Naive B cell (primary cell): ENCODE data around the gene ST14. TPM values are rescaled to one million over a fixed set of nuclear protein-coding genes. Genes with fewer than 3 reads are reported as not detected.
"Not testable (repeated sequence)": the region's sequence is repeated elsewhere in the genome, so short reads cannot be mapped to it uniquely, and the experiment has no call there.

Experiments
- ATAC-seq, 2 donors: fragments of 150-1000 bp; cut with Tn5 transposase; 2 replicates each; pipeline ENCODE4 v1.10.0; 2021; ENCODE audit warnings: low read depth in 2 of 2, mild to moderate bottlenecking in 2 of 2, moderate library complexity in 2 of 2
- DNase-seq: peaks from one replicate; pipeline ENCODE4 v3.0.0; 2022
- H3K27ac Mint-ChIP-seq, 6 donors: one replicate each; pipeline ENCODE4 v1.8.0; 2020 to 2022; ENCODE audit warnings: mild to moderate bottlenecking in 6 of 6, mixed read lengths in 6 of 6, moderate library complexity in 5 of 6, inconsistent platforms in 2 of 6
- H3K27me3 Mint-ChIP-seq, 3 donors: one replicate each; pipeline ENCODE4 v1.8.0; 2021 to 2022; ENCODE audit warnings: mixed read lengths in 3 of 3, mild to moderate bottlenecking in 1 of 3
- H3K36me3 Mint-ChIP-seq, 2 donors: one replicate each; pipeline ENCODE4 v1.8.0; 2020 to 2022; ENCODE audit warnings: mixed read lengths in 2 of 2, inconsistent platforms in 1 of 2, mild to moderate bottlenecking in 1 of 2
- H3K4me1 Mint-ChIP-seq, 3 donors: one replicate each; pipeline ENCODE4 v1.8.0; 2020 to 2022; ENCODE audit warnings: mixed read lengths in 3 of 3, inconsistent platforms in 1 of 3, mild to moderate bottlenecking in 1 of 3, moderate library complexity in 1 of 3
- H3K4me3 Mint-ChIP-seq, 8 donors: one replicate each; pipeline ENCODE4 v1.8.0; 2020 to 2022; ENCODE audit warnings: mild to moderate bottlenecking in 8 of 8, mixed read lengths in 8 of 8, moderate library complexity in 8 of 8, inconsistent platforms in 2 of 8
- H3K9me3 Mint-ChIP-seq, 7 donors: one replicate each; pipeline ENCODE4 v1.8.0; 2020 to 2022; ENCODE audit warnings: mixed read lengths in 7 of 7, mild to moderate bottlenecking in 5 of 7, inconsistent platforms in 2 of 7, moderate library complexity in 1 of 7
- polyA plus RNA-seq, 6 donors: library from polyadenylated mRNA; unstranded; fragments of 300-500 nt; fragmentation: Illumina TruSeq; gene quantifications; one replicate each; pipeline ENCODE4 v1.2.3, GENCODE V29; 2021; ENCODE audit warnings: low read depth in 6 of 6

The ST14 gene
- polyA plus RNA-seq, 6 donors from 2014 or later, result 13.4 to 38.8 (median 20.0) TPM

GRCh38 chr11:130223291-130223971 is 63.8 kb downstream of the ST14 start:
- Mint-ChIP-seq H3K4me1 (peaks cover 0 to 6% (median 0%) of the 10 kb centered on the region in 3 donors), H3K9me3 (no peaks in the 10 kb centered on the region), H3K36me3 (no peaks in the 10 kb centered on the region), H3K27me3 (no peaks in the 10 kb centered on the region), H3K4me3 (peak overlapping the region in 1 of 8 donors; percentile 47), H3K27ac (peak overlapping the region in 2 of 6 donors; percentile 29 to 57)
- DNase-seq, result no peak
- ATAC-seq, result no peak

GRCh38 chr11:130227373-130227772 is 67.8 kb downstream of the ST14 start:
- ATAC-seq (peak in 1 of 2 donors; percentile 64), DNase-seq (no peak)
- no peak overlapping the region for H3K4me3 Mint-ChIP-seq
- no peaks in the 10 kb centered on the region for H3K9me3 Mint-ChIP-seq
- H3K36me3 Mint-ChIP-seq, result peaks cover 0 to 5% of the 10 kb centered on the region in 2 donors
- peak overlapping the region in 2 of 6 donors; percentile 36 to 62 for H3K27ac Mint-ChIP-seq
- H3K4me1 Mint-ChIP-seq, result peaks cover 0 to 6% (median 0%) of the 10 kb centered on the region in 3 donors
- H3K27me3 Mint-ChIP-seq, result no peaks in the 10 kb centered on the region

DNA sequence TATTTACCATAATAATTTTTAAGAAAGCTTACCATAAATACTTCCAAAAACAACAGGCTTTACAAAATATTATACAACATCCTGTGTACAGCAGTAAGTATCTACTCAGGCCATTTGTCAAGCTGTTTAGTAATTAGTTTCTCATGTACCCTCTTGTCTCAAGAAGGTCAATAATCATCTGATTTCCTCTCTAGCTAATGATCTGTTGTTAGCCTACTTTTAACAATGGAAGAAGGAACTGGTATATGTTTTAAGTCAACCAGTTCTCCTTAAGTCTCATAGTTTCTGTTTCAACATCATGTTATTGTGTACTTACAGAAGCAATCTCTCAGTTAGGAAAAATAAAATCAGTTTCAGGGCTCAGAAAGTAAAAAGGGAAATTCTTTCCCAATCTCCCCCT is 73.9 kb downstream of the ST14 start:
- H3K4me3 Mint-ChIP-seq, ATAC-seq, H3K9me3 Mint-ChIP-seq, H3K4me1 Mint-ChIP-seq, H3K27ac Mint-ChIP-seq, DNase-seq, H3K27me3 Mint-ChIP-seq: not testable (repeated sequence)
- H3K36me3 Mint-ChIP-seq, result peaks cover 0 to 25% of the 10 kb centered on the region in 2 donors

DNA sequence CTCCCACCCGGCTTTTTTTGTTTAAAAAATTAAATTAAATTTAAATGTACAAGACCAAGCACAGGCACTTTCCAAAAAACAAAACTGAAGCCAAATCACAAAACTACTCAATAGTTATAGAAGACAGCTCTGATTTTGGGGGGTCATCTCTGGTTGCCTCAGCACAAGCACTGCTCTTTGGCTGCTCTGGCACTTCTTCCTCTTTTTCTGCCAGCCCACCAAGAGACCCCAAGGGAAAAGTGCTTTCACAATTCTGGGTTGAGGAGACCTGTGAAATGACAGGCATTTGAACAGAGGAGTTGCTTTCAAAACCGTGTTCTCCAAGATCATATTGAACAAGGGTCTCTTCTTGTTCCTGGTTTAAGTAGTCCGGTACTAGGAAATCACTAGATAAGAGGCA is 74.3 kb downstream of the ST14 start:
- H3K36me3 Mint-ChIP-seq, result peaks cover 4 to 29% of the 10 kb centered on the region in 2 donors
- H3K27me3 Mint-ChIP-seq, H3K4me3 Mint-ChIP-seq, DNase-seq, H3K9me3 Mint-ChIP-seq, ATAC-seq, H3K4me1 Mint-ChIP-seq: not testable (repeated sequence)
- H3K27ac Mint-ChIP-seq, result peak overlapping the region in 2 of 6 donors; percentile 73 to 77

DNA sequence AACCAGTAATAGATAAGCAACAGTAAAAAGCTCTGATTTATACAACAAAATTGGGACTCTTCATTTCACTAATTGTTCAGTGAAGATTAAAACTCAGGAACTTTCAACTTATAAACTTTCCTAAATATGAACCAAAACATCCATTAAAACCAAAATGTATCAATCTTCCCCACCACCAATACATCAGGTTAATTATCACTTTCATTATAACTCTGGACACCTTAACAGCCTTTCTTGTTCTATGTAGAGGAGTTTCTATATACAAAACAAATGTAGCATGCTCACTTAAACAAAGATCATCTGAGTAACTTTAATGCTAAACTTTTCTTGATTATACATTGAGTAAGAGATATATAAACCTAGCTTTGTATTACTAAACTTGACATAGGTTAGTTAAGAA is 74.7 kb downstream of the ST14 start:
- Mint-ChIP-seq H3K4me1 (peaks cover 0 to 4% (median 0%) of the 10 kb centered on the region in 3 donors), H3K36me3 (peaks cover 7 to 30% of the 10 kb centered on the region in 2 donors), H3K27me3 (no peaks in the 10 kb centered on the region), H3K4me3 (no peak overlapping the region), H3K9me3 (no peaks in the 10 kb centered on the region), H3K27ac (peak overlapping the region in 2 of 6 donors; percentile 73 to 77)
- ATAC-seq (no peak), DNase-seq (no peak)

- no peak for ATAC-seq
- DNase-seq, result no peak
- H3K27ac Mint-ChIP-seq, result peak overlapping the region in 1 of 6 donors; percentile 34
- H3K4me3 Mint-ChIP-seq, result no peak overlapping the region
- peaks cover 7 to 29% of the 10 kb centered on the region in 2 donors for H3K36me3 Mint-ChIP-seq
- peaks cover 0 to 8% (median 0%) of the 10 kb centered on the region in 3 donors for H3K4me1 Mint-ChIP-seq
- H3K9me3 Mint-ChIP-seq, result no peaks in the 10 kb centered on the region
- H3K27me3 Mint-ChIP-seq, result no peaks in the 10 kb centered on the region
These were observed 77.9 kb downstream of the ST14 start for GRCh38 chr11:130237282-130238006.

- Mint-ChIP-seq H3K27me3 (no peaks in the 10 kb centered on the region), H3K27ac (peak overlapping the region in 2 of 6 donors; percentile 22 to 65)
These were observed 82.1 kb downstream of the ST14 start for GRCh38 chr11:130241713-130242112.

GRCh38 chr11:130243816-130244215 is 84.2 kb downstream of the ST14 start:
- DNase-seq (peak; percentile 2), ATAC-seq (peak in 1 of 2 donors; percentile 45)
- Mint-ChIP-seq H3K36me3 (peaks cover 4 to 6% of the 10 kb centered on the region in 2 donors), H3K27me3 (no peaks in the 10 kb centered on the region), H3K4me1 (peaks cover 13 to 21% (median 15%) of the 10 kb centered on the region in 3 donors), H3K9me3 (no peaks in the 10 kb centered on the region), H3K27ac (peak overlapping the region in 3 of 6 donors; percentile 22 to 86 (median 74)), H3K4me3 (peak overlapping the region in 1 of 8 donors; percentile 45)

More at GRCh38 chr11:130241713-130242112, 82.1 kb downstream of the ST14 start:
- H3K4me1 Mint-ChIP-seq, result peaks cover 13 to 16% (median 13%) of the 10 kb centered on the region in 3 donors
- DNase-seq (no peak), ATAC-seq (no peak)
- H3K4me3 Mint-ChIP-seq, result no peak overlapping the region
- H3K9me3 Mint-ChIP-seq, result no peaks in the 10 kb centered on the region
- H3K36me3 Mint-ChIP-seq, result peaks cover 7 to 22% of the 10 kb centered on the region in 2 donors

DNA sequence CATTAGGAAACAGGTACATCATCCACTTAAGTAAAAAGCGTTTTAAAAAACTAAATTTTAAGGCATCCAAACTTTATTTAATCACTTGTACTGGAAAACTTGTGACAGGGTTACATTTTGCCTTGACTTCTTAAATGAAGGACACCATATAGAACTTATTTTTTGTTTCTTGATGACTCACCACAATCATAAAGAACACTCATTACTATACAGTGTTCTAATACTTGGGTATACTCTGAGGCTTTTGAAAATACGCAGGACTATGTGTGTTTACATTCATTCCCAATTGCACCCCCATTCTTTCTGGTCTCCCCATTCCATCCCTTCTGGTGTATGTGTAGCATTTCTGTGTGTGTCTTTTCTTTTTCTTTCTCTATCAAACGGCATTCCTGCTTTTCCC is 85.3 kb downstream of the ST14 start:
- peak overlapping the region in 2 of 6 donors; percentile 29 to 60 for H3K27ac Mint-ChIP-seq
- DNase-seq (no peak), ATAC-seq (no peak)
- no peak overlapping the region for H3K4me3 Mint-ChIP-seq
- H3K9me3 Mint-ChIP-seq, result no peaks in the 10 kb centered on the region
- no peaks in the 10 kb centered on the region for H3K36me3 Mint-ChIP-seq
- peaks cover 15 to 27% (median 17%) of the 10 kb centered on the region in 3 donors for H3K4me1 Mint-ChIP-seq
- H3K27me3 Mint-ChIP-seq, result no peaks in the 10 kb centered on the region

DNA sequence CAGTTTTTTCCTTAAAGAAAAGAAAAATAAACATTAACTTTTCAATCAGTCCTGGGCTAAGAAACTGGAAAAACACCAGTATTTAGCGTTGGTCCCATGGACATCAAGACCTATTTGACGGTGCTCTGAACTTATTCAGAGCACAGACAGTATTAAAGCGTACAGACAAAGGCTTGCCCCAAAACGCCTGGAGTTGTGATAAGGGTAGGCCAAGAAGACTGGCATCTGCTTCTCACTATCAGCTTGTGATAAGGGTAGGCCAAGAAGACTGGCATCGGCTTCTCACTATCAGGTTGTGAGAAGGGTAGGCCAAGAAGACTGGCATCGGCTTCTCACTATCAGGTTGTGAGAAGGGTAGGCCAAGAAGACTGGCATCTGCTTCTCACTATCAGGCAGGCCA is 85.8 kb downstream of the ST14 start:
- H3K4me1 Mint-ChIP-seq, result peaks cover 15 to 30% (median 17%) of the 10 kb centered on the region in 3 donors
- H3K27me3 Mint-ChIP-seq, H3K4me3 Mint-ChIP-seq, H3K9me3 Mint-ChIP-seq, H3K36me3 Mint-ChIP-seq, ATAC-seq, DNase-seq: not testable (repeated sequence)
- H3K27ac Mint-ChIP-seq, result peak overlapping the region in 1 of 6 donors; percentile 33

- Mint-ChIP-seq H3K9me3 (peaks cover 0 to 7% (median under 1%) of the 10 kb centered on the region in 7 donors), H3K27me3 (no peaks in the 10 kb centered on the region), H3K4me3 (no peak overlapping the region), H3K36me3 (peaks cover 9 to 10% of the 10 kb centered on the region in 2 donors), H3K27ac (no peak overlapping the region), H3K4me1 (peaks cover 22 to 39% (median 24%) of the 10 kb centered on the region in 3 donors)
- DNase-seq (no peak), ATAC-seq (no peak)
These were observed 86.7 kb downstream of the ST14 start for GRCh38 chr11:130246270-130246669.

DNA sequence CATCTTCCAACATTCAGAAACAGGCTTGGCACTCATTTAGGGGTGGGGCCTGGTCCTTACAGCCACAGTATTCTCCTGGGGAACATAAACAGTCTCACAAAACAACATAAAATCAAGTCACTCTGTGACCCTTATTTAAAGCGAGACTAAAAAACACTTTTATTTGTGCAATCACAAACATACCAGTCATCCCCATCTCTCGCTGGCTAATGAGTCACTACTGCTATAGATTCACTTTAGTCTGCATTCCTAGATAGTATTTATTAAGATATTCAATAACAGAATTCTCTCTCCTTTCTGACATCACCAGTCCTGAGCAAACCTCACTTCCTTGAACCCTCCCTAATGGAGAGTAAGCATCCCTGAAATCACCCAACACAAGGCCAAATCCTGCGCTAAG is 87.2 kb downstream of the ST14 start:
- Mint-ChIP-seq H3K4me1 (peaks cover 22 to 43% (median 23%) of the 10 kb centered on the region in 3 donors), H3K27me3 (no peaks in the 10 kb centered on the region), H3K9me3 (peaks cover 0 to 10% (median 2%) of the 10 kb centered on the region in 7 donors), H3K4me3 (no peak overlapping the region), H3K36me3 (peaks cover 13% of the 10 kb centered on the region in 2 donors), H3K27ac (peak overlapping the region in 3 of 6 donors; percentile 39 to 67 (median 60))
- DNase-seq, result no peak
- no peak for ATAC-seq

GRCh38 chr11:130247319-130247718 is 87.7 kb downstream of the ST14 start:
- Mint-ChIP-seq H3K9me3 (peaks cover 2 to 16% (median 5%) of the 10 kb centered on the region in 7 donors), H3K27me3 (no peaks in the 10 kb centered on the region), H3K4me3 (no peak overlapping the region), H3K36me3 (peaks cover 19% of the 10 kb centered on the region in 2 donors), H3K4me1 (peaks cover 22 to 49% (median 26%) of the 10 kb centered on the region in 3 donors), H3K27ac (peak overlapping the region in 2 of 6 donors; percentile 39 to 67)
- ATAC-seq (no peak), DNase-seq (no peak)
